HG03378 (cell line): ENCODE results near the gene GALNT10.
A peak's percentile ranks its signal among the peaks of the same experiment; 100 is the strongest.

ENCODE experiments used
- ATAC-seq: cut with Tn5 transposase; IDR thresholded peaks from one replicate; pipeline ENCODE4 v1.9.1; 2021; ENCODE audit warnings: mild to moderate bottlenecking, moderate library complexity; ENCODE audit not compliant: unreplicated experiment

Gene GALNT10

GRCh38 chr5:154178661-154179060 lies 11.9 kb upstream of the GALNT10 start:
- no peak for ATAC-seq

GRCh38 chr5:154179846-154180710 lies 10.5 kb upstream of the GALNT10 start:
- peak; percentile 90 for ATAC-seq

- no peak for ATAC-seq
Observed at GRCh38 chr5:154181161-154181560, 9.4 kb upstream of the GALNT10 start.

GRCh38 chr5:154189256-154189818 lies 1.2 kb upstream of the GALNT10 start:
- ATAC-seq: peak; percentile 26

GRCh38 chr5:154189819-154190594 lies 526 bp upstream of the GALNT10 start:
- peak; percentile 64 for ATAC-seq

DNA sequence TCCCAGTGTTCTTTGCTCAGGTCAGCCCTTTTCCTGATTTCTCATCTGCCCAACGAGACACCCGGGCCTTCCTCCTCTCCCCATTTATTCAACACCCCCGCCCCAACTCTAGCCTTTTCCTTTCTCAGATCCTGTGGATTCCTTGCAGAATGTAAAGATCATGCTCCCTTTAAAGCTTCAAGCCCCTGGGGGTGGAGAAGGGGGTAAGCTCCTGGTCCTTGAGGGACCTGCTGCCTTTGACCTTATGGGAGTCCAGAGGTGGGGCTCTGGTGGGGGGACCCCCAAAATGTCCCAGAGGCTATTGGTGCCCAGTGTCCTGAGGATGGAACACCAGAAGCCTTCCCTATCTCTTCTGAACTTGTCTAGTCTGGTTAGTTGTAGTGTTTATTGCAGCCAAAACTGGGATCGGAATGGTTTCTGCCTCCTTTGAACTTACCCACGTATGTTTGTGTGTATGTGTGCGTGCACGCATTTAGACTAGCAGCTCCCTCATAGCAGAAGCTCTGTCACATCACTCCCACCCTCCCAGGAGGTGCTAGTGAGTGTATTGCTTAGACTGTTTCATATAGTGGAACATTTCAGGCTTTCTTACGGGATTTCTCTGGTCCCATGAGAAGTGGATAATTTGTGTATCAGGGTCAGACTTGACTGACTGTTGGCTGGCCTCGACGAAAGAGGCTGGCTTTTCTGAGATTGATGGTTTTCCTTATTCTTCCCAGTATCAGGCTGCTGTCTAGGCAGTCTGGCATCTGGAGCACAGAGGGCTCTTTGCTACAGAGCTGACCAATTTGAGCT lies 1.1 kb downstream of the GALNT10 start:
- no peak for ATAC-seq

GRCh38 chr5:154193283-154193682 lies 2.8 kb downstream of the GALNT10 start:
- no peak for ATAC-seq

DNA sequence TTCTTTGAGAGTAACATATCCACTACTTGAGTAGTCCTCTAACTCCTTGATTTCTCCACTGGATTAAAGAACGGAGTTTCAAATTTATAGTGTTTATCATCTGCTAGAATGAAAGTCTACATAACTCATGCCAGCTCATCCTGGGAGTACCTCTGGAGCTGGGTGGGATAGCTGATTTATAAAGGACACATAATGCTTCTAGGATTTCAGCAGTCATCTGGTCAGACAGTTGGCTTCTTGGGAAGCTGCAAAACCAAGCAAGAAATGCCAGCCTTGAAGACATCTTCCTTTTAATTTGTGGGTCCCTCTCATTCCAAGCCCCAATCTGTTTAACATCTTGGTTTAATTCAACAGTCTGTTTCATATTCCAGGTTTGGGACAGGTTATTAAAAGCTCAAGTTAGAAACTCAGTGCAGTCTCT lies 3.2 kb downstream of the GALNT10 start:
- ATAC-seq: no peak

DNA sequence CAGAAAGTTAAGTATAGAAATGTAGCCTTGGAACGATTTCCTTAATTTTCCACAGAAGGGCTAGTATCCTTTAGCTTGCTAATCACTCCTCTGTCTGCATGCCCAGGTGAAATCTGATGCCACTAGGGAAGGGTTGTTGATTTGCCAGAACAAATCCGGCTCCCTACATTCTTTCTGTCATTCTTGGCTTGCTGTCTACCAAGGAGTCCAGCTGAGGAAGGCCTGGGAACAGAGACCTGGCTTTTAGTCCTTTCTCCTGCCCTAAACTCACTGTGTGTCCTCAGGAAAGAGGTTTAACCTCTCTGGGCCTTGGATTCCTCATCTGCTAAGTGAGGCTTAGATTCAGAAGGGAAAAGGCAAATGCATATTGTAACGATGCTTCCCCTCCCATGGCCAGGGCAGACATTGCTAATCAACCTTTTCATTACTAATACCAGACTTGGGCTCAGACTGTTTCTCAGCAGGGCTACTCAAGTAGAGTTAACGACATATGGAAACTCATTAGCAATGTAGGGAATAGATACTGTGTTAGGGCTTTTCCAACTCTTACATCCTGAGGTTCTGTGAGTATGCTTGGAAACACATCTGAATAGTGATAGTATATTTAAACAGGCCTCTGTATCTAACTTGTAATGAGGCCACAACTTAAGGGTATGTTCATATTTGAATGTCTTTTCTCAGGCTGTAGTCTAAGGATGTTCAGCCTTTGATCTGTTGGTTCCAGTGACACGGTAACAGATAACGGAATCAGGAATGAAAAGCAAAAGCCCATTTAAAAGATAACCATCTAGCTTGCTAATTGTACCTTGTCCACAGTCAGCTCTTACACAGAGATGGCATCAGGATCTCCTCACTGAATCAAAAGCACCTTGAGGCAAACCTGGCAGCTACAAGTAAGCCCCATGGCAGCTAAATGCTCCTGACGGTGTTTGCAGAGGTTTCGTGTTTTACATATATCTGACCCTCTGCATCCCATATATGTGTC lies 4.1 kb downstream of the GALNT10 start:
- ATAC-seq: no peak

- ATAC-seq: no peak
Observed at GRCh38 chr5:154196281-154196680, 5.7 kb downstream of the GALNT10 start.

DNA sequence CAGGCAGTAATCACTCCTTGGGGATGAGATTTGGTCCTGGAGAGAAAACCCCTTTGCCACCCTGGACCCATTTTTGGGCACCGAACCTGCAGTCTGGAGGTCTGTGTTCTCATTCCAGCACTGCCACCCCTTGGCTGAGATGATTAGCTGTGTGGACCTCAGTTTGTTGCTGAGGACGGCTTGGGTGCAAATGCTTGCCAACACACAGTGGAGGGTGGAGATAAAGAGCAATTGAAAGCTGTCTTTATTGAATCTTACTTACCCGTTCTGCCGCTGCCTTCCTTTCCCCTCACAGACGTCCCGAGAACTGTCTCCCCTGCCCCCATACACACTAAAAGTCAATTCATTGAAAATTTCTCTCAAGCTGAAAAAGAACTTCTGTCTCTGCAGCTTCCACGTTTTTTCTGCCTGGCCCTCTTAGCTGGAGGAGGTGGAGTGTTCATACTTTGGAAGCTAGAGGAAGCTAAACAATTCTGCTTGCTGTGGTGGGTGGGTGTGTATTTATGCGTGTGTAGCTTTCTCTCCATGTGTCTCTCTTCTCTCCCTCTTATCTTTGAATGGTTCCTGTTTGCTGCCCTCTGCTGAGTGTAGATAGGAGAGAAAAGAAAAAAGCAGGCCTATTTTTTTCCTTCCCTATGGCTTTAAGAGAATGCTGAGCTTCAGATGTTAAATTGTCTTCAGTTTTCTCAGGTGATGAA lies 6.6 kb downstream of the GALNT10 start:
- no peak for ATAC-seq

- ATAC-seq: no peak
Observed at GRCh38 chr5:154197801-154198491, 7.4 kb downstream of the GALNT10 start.

DNA sequence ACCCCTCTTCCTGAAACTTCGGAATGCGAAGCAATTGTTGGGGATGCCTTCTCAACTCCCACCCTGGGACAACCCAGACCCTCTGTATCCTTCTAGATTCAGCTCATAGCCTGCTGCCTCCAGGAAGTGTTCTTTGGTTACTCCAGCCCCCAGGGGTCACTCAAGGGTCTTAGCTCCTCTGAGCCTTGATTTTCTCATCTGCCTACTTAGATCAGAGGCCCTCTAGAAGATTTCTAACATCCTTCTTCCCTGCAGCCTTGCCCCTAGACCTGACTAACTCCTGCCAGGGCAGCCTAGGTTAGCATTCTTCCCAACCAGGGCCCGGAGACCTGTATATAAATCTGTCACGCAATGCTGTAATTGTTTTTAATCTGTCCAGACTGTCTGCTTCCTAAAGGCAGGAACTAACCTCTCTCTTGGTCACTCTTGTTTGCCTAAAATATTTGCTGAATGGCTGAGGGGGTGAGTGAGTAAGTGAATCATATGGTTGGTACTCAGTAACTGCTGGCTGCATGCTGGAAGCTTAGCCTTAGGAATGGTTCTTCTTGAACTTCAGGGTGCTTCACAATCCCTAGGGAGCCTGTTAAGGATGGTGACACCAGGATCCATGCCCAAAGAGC lies 8.2 kb downstream of the GALNT10 start:
- no peak for ATAC-seq

DNA sequence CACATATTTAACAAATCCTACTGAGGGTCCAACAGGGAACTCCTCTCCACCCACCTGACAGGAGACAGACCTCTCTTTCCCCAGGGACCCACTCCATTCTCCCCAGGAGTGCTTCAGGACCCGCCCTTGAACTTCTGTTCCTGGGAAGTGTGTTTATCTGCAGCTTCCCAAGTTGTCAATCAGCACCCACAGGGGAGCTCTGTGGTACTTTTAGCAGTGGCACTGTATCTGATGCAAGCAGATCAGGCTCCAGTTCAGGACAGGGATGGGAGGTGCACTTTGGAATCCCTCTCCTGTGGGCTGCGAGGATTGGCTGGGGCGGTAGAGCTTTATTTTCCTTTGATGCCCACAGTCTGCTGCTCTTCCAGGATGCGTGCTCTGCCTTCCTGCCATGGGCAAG lies 8.7 kb downstream of the GALNT10 start:
- no peak for ATAC-seq

- no peak for ATAC-seq
Observed at GRCh38 chr5:154199671-154200220, 9.2 kb downstream of the GALNT10 start.

GRCh38 chr5:154200221-154200620 lies 9.7 kb downstream of the GALNT10 start:
- no peak for ATAC-seq

DNA sequence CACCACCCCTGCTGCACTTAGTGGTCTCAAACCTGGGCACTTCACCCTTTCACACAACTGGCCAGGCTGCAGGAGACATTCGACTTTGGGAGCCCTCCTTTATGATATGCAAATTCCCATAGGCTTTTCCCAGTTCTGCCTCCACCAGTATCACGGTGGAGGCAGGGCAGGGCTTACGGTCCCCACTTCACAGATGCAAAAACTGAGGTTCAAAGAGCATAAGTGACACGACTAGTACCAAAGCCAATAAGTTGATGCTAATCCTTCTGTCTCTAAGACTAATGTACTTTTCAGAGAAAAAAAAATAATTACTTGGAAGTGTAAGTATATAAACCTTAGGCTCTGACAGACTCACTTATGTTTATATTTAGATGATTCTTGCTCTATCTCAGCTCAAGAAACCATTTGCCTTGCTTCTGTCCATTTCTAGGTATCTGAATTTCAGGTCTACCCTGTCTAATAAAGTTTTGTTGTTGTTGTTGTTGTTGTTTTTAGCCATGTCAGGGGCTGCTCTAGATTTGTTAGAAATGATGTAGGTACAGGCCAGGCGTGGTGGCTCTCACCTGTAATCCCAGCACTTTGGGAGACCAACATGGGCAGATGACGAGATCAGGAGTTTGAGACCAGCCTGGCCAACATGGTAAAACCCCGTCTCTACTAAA lies 10.7 kb downstream of the GALNT10 start:
- no peak for ATAC-seq
